Measurements from ENCODE around the gene VDAC2.

Gene VDAC2

GRCh38 chr10:75250934-75251333, 40.3 kb downstream of the VDAC2 start:
- no peak for DNase-seq (ENCODE audit: low read depth in 2 of 2)

- DNase-seq (ENCODE audit: low read depth in 2 of 2), result no peak
These were observed 43.0 kb downstream of the VDAC2 start for GRCh38 chr10:75253281-75254220.

GRCh38 chr10:75254739-75255138, 44.1 kb downstream of the VDAC2 start:
- DNase-seq (ENCODE audit: low read depth in 2 of 2), result no peak

GRCh38 chr10:75260990-75261389, 50.4 kb downstream of the VDAC2 start:
- no peak for DNase-seq (ENCODE audit: low read depth in 2 of 2)

GRCh38 chr10:75261813-75262705, 51.5 kb downstream of the VDAC2 start:
- no peak for DNase-seq (ENCODE audit: low read depth in 2 of 2)

GRCh38 chr10:75263806-75264205, 53.2 kb downstream of the VDAC2 start:
- DNase-seq (ENCODE audit: low read depth in 2 of 2), result no peak

GRCh38 chr10:75265856-75266255, 55.3 kb downstream of the VDAC2 start:
- no peak for DNase-seq (ENCODE audit: low read depth in 2 of 2)

GRCh38 chr10:75266945-75267344, 56.3 kb downstream of the VDAC2 start:
- DNase-seq (ENCODE audit: low read depth in 2 of 2), result no peak

- DNase-seq (ENCODE audit: low read depth in 2 of 2), result no peak
These were observed 59.0 kb downstream of the VDAC2 start for GRCh38 chr10:75269605-75270004.

- DNase-seq (ENCODE audit: low read depth in 2 of 2), result no peak
These were observed 61.5 kb downstream of the VDAC2 start for GRCh38 chr10:75272094-75272493.

- no peak for DNase-seq (ENCODE audit: low read depth in 2 of 2)
These were observed 62.3 kb downstream of the VDAC2 start for GRCh38 chr10:75272896-75273295.

GRCh38 chr10:75276069-75276872, 65.7 kb downstream of the VDAC2 start:
- DNase-seq (ENCODE audit: low read depth in 2 of 2), result no peak

- DNase-seq (ENCODE audit: low read depth in 2 of 2), result no peak
These were observed 69.6 kb downstream of the VDAC2 start for GRCh38 chr10:75280236-75280635.
